H1 (cell line): ENCODE results near the gene USP10. TPM values are rescaled to one million over a fixed set of nuclear protein-coding genes. Genes with fewer than 3 reads are reported as not detected.
A peak's percentile ranks its signal among the peaks of the same experiment; 100 is the strongest.

Experiments used
- CTCF ChIA-PET: fragments of 300-600 bp; sonication (Branson Sonifier 250); formaldehyde crosslinking; loops from one replicate; lab custom pipeline; 2021; ENCODE audit not compliant: partially characterized antibody; lab: Charles Lee
- POLR2A ChIA-PET: fragments of 300-600 bp; sonication (Branson Sonifier 250); formaldehyde crosslinking; loops from one replicate; lab custom pipeline; 2021; ENCODE audit warnings: inconsistent platforms; ENCODE audit not compliant: partially characterized antibody; lab: Charles Lee
- DNase-seq, 2 experiments: peaks; one replicate each; pipeline versions ENCODE4 v3.0.0 to v3.0.0-alpha.2; 2010 to 2022; ENCODE audit warnings: low spot score in 2 of 2, low read depth in 1 of 2, mixed read lengths in 1 of 2
- FAIRE-seq: peaks from 2 replicates; lab custom pipeline; 2011; peaks lifted over from hg19 to GRCh38; lab: Jason Lieb, UNC
- H2AFZ ChIP-seq: 2 replicates; pipeline ENCODE4 v1.8.1; 2012; ENCODE audit warnings: low read length, inconsistent platforms
- H2AK5ac ChIP-seq: 2 replicates; pipeline ENCODE4 v1.6.1; 2013; ENCODE audit warnings: low read depth, low read length
- H2BK120ac ChIP-seq: replicated peaks from 2 replicates; pipeline ENCODE3; 2013; ENCODE audit warnings: low read depth, low read length, inconsistent platforms
- H2BK12ac ChIP-seq: 2 replicates; pipeline ENCODE4 v1.6.1; 2013; ENCODE audit warnings: low read depth, low read length
- H2BK15ac ChIP-seq: 2 replicates; pipeline ENCODE4 v1.6.1; 2013; ENCODE audit warnings: low read length
- H2BK20ac ChIP-seq: 2 replicates; pipeline ENCODE4 v1.6.1; 2013; ENCODE audit warnings: low read length
- H2BK5ac ChIP-seq: 2 replicates; pipeline ENCODE4 v1.6.1; 2013; ENCODE audit warnings: low read depth, low read length
- H3K14ac ChIP-seq: 2 replicates; pipeline ENCODE4 v1.6.1; 2013; ENCODE audit warnings: inconsistent platforms; ENCODE audit not compliant: insufficient read length
- H3K18ac ChIP-seq: 2 replicates; pipeline ENCODE4 v1.6.1; 2013; ENCODE audit warnings: low read length; ENCODE audit errors: extremely low read depth
- H3K23ac ChIP-seq: 2 replicates; pipeline ENCODE4 v1.6.1; 2013; ENCODE audit warnings: inconsistent platforms; ENCODE audit not compliant: insufficient read length
- H3K23me2 ChIP-seq: 2 replicates; pipeline ENCODE4 v1.6.1; 2013; ENCODE audit warnings: low read depth, low read length
- H3K27ac ChIP-seq: 2 replicates; pipeline ENCODE4 v1.6.1; 2011; ENCODE audit warnings: low read depth, low read length, inconsistent platforms
- H3K27me3 ChIP-seq, 4 experiments: replicated peaks in 1 of 4; 1 replicate in 1 of 4; 2 replicates in 3 of 4; pipeline versions ENCODE4 v1.6.1 to v1.8.1; 2011 to 2013; ENCODE audit warnings: low read length in 3 of 4, mild to moderate bottlenecking in 3 of 4, inconsistent platforms in 2 of 4, mixed read lengths in 2 of 4, moderate library complexity in 1 of 4; ENCODE audit not compliant: control insufficient read depth in 3 of 4, insufficient read depth in 3 of 4; ENCODE audit errors: extremely low read depth in 1 of 4
- H3K36me3 ChIP-seq, 4 experiments: 2 replicates each; pipeline versions ENCODE4 v1.6.1 to v1.8.1; 2011 to 2013; ENCODE audit warnings: mild to moderate bottlenecking in 4 of 4, low read length in 3 of 4, moderate library complexity in 2 of 4, control low read depth in 1 of 4, inconsistent platforms in 1 of 4; ENCODE audit not compliant: insufficient read depth in 4 of 4, control insufficient read depth in 2 of 4
- H3K4ac ChIP-seq: replicated peaks from 2 replicates; pipeline ENCODE3; 2013; ENCODE audit warnings: low read length, low read depth, mixed read lengths, inconsistent platforms; ENCODE audit not compliant: insufficient read length
- H3K4me1 ChIP-seq, 4 experiments: replicated peaks in 1 of 4; 1 replicate in 1 of 4; 2 replicates in 3 of 4; pipeline versions ENCODE4 v1.6.1 to v1.8.1; 2011 to 2013; ENCODE audit warnings: low read length in 3 of 4, inconsistent platforms in 2 of 4, mixed read lengths in 1 of 4; ENCODE audit not compliant: insufficient read depth in 4 of 4, control insufficient read depth in 3 of 4
- H3K4me2 ChIP-seq, 2 experiments: 2 replicates each; pipeline versions ENCODE4 v1.6.1 to v1.8.1; 2011 to 2013; ENCODE audit warnings: low read depth in 2 of 2, low read length in 2 of 2, control low read depth in 1 of 2, inconsistent platforms in 1 of 2, mild to moderate bottlenecking in 1 of 2; ENCODE audit not compliant: insufficient read depth in 1 of 2
- H3K4me3 ChIP-seq, 4 experiments: fragments of 200-600, 300-600 bp in 1 of 4; sonication (generic), shearing (Covaris generic), sonication (Bioruptor Twin) in 1 of 4; 2 replicates each; pipeline versions ENCODE4 v1.5.1 to v1.8.1; 2011 to 2016; ENCODE audit warnings: low read length in 4 of 4, low read depth in 3 of 4, control low read depth in 2 of 4, inconsistent platforms in 2 of 4, mild to moderate bottlenecking in 2 of 4, mixed read lengths in 1 of 4, moderate library complexity in 1 of 4; ENCODE audit not compliant: insufficient read depth in 2 of 4; ENCODE audit errors: extremely low read depth in 1 of 4
- H3K56ac ChIP-seq: replicated peaks from 2 replicates; pipeline ENCODE3; 2013; ENCODE audit warnings: low read depth, mild to moderate bottlenecking, mixed read lengths, low read length, inconsistent platforms; ENCODE audit not compliant: insufficient read length
- H3K79me1 ChIP-seq: 2 replicates; pipeline ENCODE4 v1.6.1; 2013; ENCODE audit warnings: low read depth, low read length, control low read depth
- H3K79me2 ChIP-seq, 2 experiments: 2 replicates each; pipeline versions ENCODE4 v1.6.1 to v1.8.1; 2012 to 2013; ENCODE audit warnings: low read length in 2 of 2, mild to moderate bottlenecking in 2 of 2, inconsistent platforms in 1 of 2; ENCODE audit not compliant: insufficient read depth in 2 of 2, control insufficient read depth in 1 of 2
- H3K9ac ChIP-seq, 4 experiments: replicated peaks in 1 of 4; 1 replicate in 1 of 4; 2 replicates in 3 of 4; pipeline versions ENCODE4 v1.6.1 to v1.8.1; 2011 to 2013; ENCODE audit warnings: low read depth in 3 of 4, low read length in 3 of 4, control low read depth in 2 of 4, mild to moderate bottlenecking in 2 of 4, moderate library complexity in 2 of 4, inconsistent platforms in 1 of 4; ENCODE audit errors: extremely low read depth in 1 of 4
- H3K9me3 ChIP-seq, 2 experiments: 2 replicates each; pipeline versions ENCODE4 v1.6.1 to v1.8.1; 2012 to 2013; ENCODE audit warnings: mild to moderate bottlenecking in 2 of 2, moderate library complexity in 2 of 2, control low read depth in 1 of 2, inconsistent platforms in 1 of 2, low read depth in 1 of 2, low read length in 1 of 2, mixed read lengths in 1 of 2; ENCODE audit not compliant: insufficient read depth in 2 of 2
- H4K20me1 ChIP-seq, 2 experiments: replicated peaks in 1 of 2; 2 replicates each; pipeline versions ENCODE3 to v1.8.1; 2011 to 2013; ENCODE audit warnings: inconsistent platforms in 2 of 2, low read length in 2 of 2, mild to moderate bottlenecking in 1 of 2; ENCODE audit not compliant: insufficient read depth in 2 of 2, control insufficient read depth in 1 of 2
- H4K5ac ChIP-seq: 2 replicates; pipeline ENCODE4 v1.6.1; 2013; ENCODE audit warnings: low read length, low read depth, mixed read lengths, inconsistent platforms; ENCODE audit not compliant: insufficient read length
- H4K8ac ChIP-seq: 2 replicates; pipeline ENCODE4 v1.8.0; 2013; ENCODE audit warnings: mild to moderate bottlenecking, moderate library complexity, low read length, inconsistent platforms; ENCODE audit not compliant: insufficient read depth; ENCODE audit errors: extremely low read depth
- H4K91ac ChIP-seq: replicated peaks from 2 replicates; pipeline ENCODE3; 2013; ENCODE audit warnings: low read length, mixed read lengths, inconsistent platforms; ENCODE audit not compliant: insufficient read length
- WGBS, 2 experiments: shearing (Covaris generic) in 1 of 2; methylation state at CpG; one replicate each; pipeline versions ENCODE4 v1.1.6 to v1.1.7; 2013 to 2015; ENCODE audit warnings: low lambda C conversion rate in 2 of 2, mixed read lengths in 2 of 2, inconsistent platforms in 1 of 2, low coverage in 1 of 2, missing lambda C conversion rate in 1 of 2; ENCODE audit not compliant: insufficient replicate concordance in 2 of 2, insufficient coverage in 1 of 2, insufficient read length in 1 of 2; ENCODE audit errors: extremely low coverage in 1 of 2, missing lambda C conversion rate in 1 of 2; 5-methylcytosine and 5-hydroxymethylcytosine counted together
- polyA plus RNA-seq, 7 experiments: library from polyadenylated mRNA; depleted of rRNA in 3 of 7; stranded (reverse) in 5 of 7; unstranded in 2 of 7; fragments of >200 nt in 5 of 7; fragments of 200-250 nt in 2 of 7; gene quantifications; 1 replicate in 5 of 7; 2 replicates in 1 of 7; 4 replicates in 1 of 7; pipeline versions ENCODE4 v1.2.1 to v1.2.3, GENCODE V29; 2011 to 2013; ENCODE audit warnings: missing spikeins in 2 of 7, mixed read lengths in 2 of 7
- total RNA-seq: library from RNA; stranded (reverse); fragmentation: NEBNext Ultra II Directional; extraction: Animal tissue kit (Norgen Biotek cat#: 25700); gene quantifications from 2 replicates; pipeline ENCODE4 v1.2.1, GENCODE V29; 2021

USP10 gene
- total and polyA plus RNA-seq, 2 of the 8 experiments (the other 6 are each of a cell fraction or from before 2014, with no cell fraction given): 171 to 195 TPM

DNA sequence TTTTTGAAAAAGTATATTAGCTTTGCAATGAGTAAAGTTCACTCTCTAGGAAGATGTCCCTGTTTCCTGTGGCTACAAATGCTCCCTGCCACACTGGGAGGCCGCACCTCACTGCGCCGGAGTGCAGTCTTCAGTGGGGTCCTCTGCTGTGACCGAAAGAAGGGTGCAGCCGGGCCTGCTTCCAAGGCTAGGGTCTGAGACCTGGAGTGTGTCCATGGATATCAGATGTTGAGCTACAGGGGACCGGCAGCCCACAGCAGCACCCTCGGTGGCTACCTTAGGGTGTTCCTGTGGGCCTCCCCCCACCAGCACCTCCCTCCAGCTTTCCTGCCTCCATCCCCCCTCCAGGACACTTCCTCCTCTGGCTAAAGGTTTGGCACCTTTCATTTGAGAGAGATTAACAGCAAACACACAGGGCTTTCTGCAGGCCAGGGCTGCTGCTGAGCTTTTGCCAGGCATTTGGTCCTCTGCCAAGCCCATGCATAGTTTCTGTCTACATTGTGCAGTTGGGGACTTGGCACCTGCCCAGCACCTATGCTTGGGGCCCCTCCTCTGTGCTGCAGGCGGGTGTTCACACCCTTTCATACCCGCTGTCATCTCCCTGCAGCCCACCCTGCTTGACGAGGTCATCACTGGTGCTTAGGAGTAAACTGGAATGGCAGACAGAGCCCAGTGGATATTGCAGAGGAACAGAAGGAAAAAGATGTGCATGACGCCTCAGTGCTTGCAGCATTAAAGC, 86.2 kb downstream of the USP10 start:
- Histone ChIP-seq H2BK15ac (no peak overlapping the region), H4K8ac (no peak overlapping the region), H3K27ac (no peak overlapping the region), H3K4me2 (no peak overlapping the region), H3K9ac (no peak overlapping the region), H2BK120ac (no peak overlapping the region), H3K14ac (no peak overlapping the region), H3K18ac (no peak overlapping the region), H4K20me1 (no peaks in the 10 kb centered on the region), H2BK20ac (no peak overlapping the region), H3K23ac (no peak overlapping the region), H3K4me1 (no peaks in the 10 kb centered on the region), H4K5ac (no peak overlapping the region), H3K79me2 (no peaks in the 10 kb centered on the region), H3K23me2 (no peaks in the 10 kb centered on the region), H3K36me3 (no peaks in the 10 kb centered on the region), H3K4ac (no peak overlapping the region), H3K79me1 (0 out of 2 replicates have a peak, but pooled peaks cover 2% of the 10 kb centered on the region), H2AK5ac (0 out of 2 replicates have a peak overlapping the region, but pooled peaks have one; percentile 8), H2AFZ (no peak overlapping the region), H3K9me3 (no peaks in the 10 kb centered on the region), H2BK12ac (no peak overlapping the region), H2BK5ac (no peak overlapping the region), H3K56ac (no peak overlapping the region), H3K4me3 (no peak overlapping the region), H3K27me3 (no peaks in the 10 kb centered on the region), H4K91ac (no peak overlapping the region)
- WGBS, 2 experiments: 92% methylated on average over 10 of the region's 11 CpGs; no CpG with 5 or more reads in 1 of the 2 experiments
- no peak for DNase-seq
- FAIRE-seq: no peak
- ChIA-PET POLR2A (interaction anchor here (1.1 kb wide), 1 partner anchor 11 kb away, joined by 3 read pairs; no protein-coding TSS in a partner anchor), CTCF (interaction anchor here (0.6 to 2.7 kb wide), 14 partner anchors 9 to 148 kb away, joined by 3 to 13 read pairs (median 4); no protein-coding TSS in a partner anchor)
